Fibroblast of pulmonary artery (primary cell): Measurements from ENCODE around the gene RNASE13.
A peak's percentile ranks its signal among the peaks of the same experiment; 100 is the strongest.

ENCODE experiments used
- DNase-seq: peaks from one replicate; pipeline ENCODE4 v3.0.0-alpha.2; 2010; ENCODE audit warnings: low read depth
- H3K4me3 ChIP-seq: replicated peaks from 2 replicates; pipeline ENCODE4 v1.5.1; 2011; ENCODE audit warnings: low read depth, mild to moderate bottlenecking, control low read depth, low read length, moderate library complexity
- CTCF ChIP-seq: IDR thresholded peaks from 2 replicates; pipeline ENCODE4 v1.5.1; 2011; ENCODE audit warnings: mild to moderate bottlenecking, control low read depth, low read length, inconsistent platforms; ENCODE audit errors: missing control alignments

Gene RNASE13

GRCh38 chr14:20997564-20997963, 37.0 kb downstream of the RNASE13 start:
- TF ChIP-seq CTCF = no peak
- no peak overlapping the region for H3K4me3 ChIP-seq
- no peak for DNase-seq

- no peak for DNase-seq
- TF ChIP-seq CTCF = no peak
- no peak overlapping the region for H3K4me3 ChIP-seq
These were observed 37.5 kb downstream of the RNASE13 start for GRCh38 chr14:20997115-20997514.

GRCh38 chr14:20996521-20996920, 38.1 kb downstream of the RNASE13 start:
- no peak for DNase-seq
- no peak for TF ChIP-seq CTCF
- H3K4me3 ChIP-seq = no peak overlapping the region

- peak; percentile 98 for DNase-seq
- peak; percentile 38 for TF ChIP-seq CTCF
- H3K4me3 ChIP-seq = peak within 1 kb of the TSS; percentile 90
These were observed 44.6 kb downstream of the RNASE13 start, which contains the start of gene METTL17 for GRCh38 chr14:20989787-20990600. TSS of gene METTL17 (plus strand) at chr14:20989980. CDS start at chr14:20990003, 23 bp downstream.

- no peak for TF ChIP-seq CTCF
- H3K4me3 ChIP-seq = peak overlapping the region; percentile 45
- no peak for DNase-seq
These were observed 45.2 kb downstream of the RNASE13 start for GRCh38 chr14:20989471-20989786.

- no peak for TF ChIP-seq CTCF
- DNase-seq = no peak
- peak overlapping the region; percentile 45 for H3K4me3 ChIP-seq
These were observed 45.7 kb downstream of the RNASE13 start for GRCh38 chr14:20988717-20989470.
